UCSD-AML1 (cell line): Measurements from ENCODE around the gene PRF1.
A peak's percentile ranks its signal among the peaks of the same experiment; 100 is the strongest.

ENCODE experiments used
- DNase-seq: peaks from one replicate; lab custom pipeline; 2025; ENCODE audit not compliant: unreplicated experiment; lab: John Stamatoyannopoulos, UW

Gene PRF1

DNA sequence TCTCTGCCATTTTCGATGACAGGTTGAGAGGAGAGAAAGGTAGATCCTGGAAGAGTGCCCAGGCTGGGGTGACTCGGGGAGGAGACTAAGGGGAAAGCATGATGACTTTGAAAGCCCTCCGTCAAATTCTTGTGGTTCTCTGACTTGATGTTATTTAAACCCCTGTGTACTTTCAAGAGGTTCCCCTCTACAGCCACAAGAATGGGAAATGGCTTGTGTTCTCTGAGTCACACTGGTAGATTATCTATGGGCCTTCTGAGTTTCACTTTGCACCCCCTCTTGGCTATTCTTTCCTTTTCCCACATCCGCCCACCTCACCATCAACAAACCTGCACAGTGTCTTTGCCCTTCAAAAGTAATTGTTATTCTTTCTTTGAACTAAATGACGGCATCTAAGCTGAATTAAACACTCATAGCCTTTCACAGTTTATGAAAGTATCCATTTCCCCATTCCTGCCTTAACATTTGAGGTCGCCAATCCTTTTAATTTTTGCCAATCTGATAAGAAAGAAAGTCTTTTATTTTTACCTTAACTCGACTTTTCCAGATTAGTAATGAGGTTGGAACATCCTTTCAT is 24.1 kb downstream of the PRF1 start:
- no peak for DNase-seq

DNA sequence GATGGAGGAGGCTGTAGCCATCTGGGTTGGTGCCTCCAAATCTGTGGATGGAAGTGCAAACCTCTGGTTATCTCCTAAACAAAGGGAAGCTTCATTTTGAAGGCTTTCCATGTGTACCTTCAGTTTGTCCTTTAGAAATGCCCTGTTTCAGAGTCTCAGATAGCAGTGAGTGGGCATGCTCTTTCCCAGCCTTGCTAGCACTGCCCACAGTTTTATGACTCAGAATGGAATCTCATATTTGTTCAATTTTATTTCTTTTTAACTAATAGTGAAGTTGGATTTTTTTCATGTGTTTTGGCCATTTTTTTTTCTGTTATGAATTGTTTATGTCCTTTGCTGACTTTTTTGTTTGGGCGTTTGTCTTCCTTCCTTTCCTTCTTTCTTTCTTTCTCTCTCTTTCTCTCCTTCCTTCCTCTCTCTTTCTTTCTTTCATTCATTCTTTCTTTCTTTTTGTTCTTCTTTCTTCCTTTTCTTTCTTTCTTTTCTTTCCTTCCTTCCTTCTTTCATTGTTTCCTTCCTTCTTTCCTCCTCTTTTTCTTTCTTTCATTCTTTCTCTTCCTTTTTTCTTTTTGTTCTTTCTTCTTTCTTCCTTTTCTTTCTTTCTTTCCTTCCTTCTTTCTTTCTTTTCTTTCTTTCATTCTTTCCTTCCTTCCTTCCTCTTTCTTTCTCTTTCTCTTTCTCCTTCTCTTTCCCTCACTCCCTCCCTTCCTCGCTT is 25.6 kb downstream of the PRF1 start:
- no peak for DNase-seq

GRCh38 chr10:70575874-70576802 is 26.4 kb downstream of the PRF1 start:
- peak; percentile 73 for DNase-seq

GRCh38 chr10:70575486-70575873 is 27.1 kb downstream of the PRF1 start:
- DNase-seq = no peak

GRCh38 chr10:70573599-70574506 is 28.7 kb downstream of the PRF1 start:
- DNase-seq = no peak

DNA sequence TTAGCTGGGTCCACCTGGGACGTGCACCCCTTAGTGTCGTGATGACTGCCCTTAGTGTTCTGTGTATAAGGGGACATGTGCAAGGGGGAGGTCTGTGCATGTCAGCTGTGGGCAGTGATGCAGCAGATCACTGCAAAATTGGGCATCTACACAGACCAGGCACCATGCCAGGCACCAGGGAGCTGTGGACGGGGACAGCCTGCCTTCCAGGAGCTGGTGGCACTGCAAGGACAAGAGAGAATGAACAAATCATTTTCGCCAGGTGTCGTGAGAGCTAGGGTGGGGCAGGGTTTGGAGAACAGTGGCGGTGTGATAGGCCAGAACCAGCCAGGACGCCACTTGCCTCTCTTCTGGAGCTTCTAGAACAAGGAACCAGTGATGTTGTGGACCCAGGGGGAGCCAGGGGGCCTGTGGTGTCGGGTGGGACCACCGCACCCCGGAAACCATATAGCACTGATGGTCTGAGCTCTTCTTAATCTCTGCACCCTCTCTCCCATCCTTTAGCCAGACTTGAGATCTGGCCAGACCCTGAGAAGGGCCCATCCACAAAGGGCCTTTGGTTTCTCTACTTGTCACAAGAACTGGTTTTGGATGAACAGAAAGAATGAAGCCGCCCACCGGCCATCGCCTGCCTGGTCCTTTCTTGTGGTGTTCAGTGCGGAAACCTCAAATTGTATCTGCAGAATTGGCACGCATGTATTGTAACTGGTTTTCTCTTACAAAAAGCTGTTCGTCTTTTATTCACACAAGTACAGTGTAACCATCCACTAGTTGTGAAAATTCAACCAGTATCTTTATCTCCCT is 30.7 kb downstream of the PRF1 start:
- no peak for DNase-seq

- no peak for DNase-seq
These were observed 31.3 kb downstream of the PRF1 start for GRCh38 chr10:70571236-70571635.

DNA sequence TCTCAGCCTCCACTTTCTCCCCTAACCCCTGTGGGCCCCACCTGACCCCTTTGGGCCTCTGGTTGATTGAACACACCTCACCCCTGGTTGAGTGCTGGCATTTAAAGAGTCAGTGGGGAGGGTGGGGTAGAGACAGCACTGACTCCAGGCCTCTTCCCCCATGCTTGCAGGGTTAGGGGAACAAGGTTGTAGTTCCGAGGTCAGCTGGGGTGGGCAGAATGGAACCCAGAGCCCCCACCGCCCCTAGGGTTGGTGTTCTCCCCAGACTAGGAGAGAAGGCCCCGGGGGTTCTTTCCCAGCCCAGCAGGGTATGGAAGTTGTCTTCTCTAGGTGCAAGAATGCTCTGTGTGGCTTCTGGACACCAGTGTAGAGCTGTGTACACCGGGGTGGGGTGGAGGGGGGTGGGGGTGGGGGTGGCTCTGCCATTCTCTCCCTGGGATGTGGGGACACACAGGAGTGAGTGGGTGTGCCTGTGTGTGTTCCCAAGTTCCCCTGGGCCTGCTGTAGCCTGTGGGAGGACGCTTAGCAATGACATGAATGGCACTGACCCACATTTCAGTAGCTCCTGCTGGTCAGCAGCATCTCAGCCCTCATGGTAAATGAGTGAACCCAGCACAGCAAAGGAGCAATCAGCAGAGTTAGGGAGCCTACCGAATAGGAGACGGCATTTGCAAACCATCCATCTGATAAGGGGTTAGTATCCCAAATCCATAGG is 33.6 kb downstream of the PRF1 start:
- DNase-seq = no peak

GRCh38 chr10:70568113-70568512 is 34.4 kb downstream of the PRF1 start:
- no peak for DNase-seq

GRCh38 chr10:70567603-70568002 is 34.9 kb downstream of the PRF1 start:
- DNase-seq = no peak

DNA sequence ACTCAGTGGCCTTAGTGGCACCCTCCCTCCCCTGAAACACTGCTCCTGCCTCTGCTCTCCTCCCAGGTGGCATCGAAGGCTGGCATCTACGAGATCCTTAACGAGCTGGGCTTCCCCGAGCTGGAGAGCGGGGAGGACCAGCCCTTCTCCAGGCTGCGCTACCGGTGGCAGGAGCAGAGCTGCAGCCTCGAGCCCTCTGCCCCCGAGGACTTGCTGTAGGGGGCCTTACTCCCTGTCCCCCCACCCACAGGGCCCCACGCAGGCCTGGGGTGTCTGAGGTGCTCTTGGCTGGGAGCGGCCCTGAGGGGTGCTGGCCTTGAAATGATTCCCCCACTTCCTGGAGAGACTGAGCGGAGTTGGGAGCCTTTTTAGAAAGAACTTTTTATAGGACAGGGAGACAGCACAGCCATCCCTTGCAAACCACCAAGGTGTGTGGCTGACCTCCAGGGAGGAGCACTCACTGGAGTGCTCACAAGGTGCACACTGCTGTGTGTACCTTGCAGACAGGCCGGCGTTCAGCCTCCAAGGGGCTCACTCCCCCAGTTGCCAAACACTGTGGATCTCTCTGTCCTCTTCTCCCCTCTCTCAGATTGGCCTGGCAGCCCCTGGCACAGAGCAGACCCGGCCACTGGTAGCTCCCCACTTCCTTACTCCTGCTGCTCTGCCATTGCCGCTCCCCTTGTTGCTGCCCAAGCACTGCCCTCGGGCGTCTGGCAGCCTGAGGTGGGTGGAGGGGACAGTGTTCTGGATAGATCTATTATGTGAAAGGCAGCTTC is 35.8 kb downstream of the PRF1 start:
- DNase-seq = no peak

- peak; percentile 55 for DNase-seq
These were observed 36.7 kb downstream of the PRF1 start for GRCh38 chr10:70565556-70566514.

- DNase-seq = no peak
These were observed 37.6 kb downstream of the PRF1 start for GRCh38 chr10:70564901-70565351.

- DNase-seq = no peak
These were observed 38.3 kb downstream of the PRF1 start for GRCh38 chr10:70564113-70564725.

DNA sequence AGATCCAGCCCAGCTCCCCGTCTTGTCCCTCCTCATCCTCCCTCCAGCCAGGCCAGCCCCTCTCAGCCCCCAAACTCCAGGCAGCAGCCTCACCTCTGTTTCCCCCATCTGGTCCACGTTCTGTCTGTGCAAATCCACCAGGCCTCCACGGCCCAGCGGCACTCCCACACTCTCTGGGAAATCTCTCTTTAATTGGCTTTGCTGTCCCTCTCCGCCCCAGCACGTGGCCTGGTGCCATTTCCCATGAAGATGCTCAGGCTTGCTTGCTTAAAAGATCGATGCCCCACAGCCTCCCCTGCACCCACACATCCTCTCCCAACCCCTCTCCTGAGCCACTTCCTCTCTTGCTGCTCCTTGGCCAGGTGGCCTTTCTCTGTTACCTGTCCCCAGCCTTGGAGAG is 39.3 kb downstream of the PRF1 start:
- DNase-seq = no peak

GRCh38 chr10:70562036-70562755 is 40.3 kb downstream of the PRF1 start:
- peak; percentile 53 for DNase-seq
